Uterus (tissue), 4 donors: ENCODE measurements around the gene BCO1. TPM values are rescaled to one million over a fixed set of nuclear protein-coding genes. Genes with fewer than 3 reads are reported as not detected.
A peak's percentile ranks its signal among the peaks of the same experiment; 100 is the strongest.

Experiments
- DNase-seq, 2 donors: peaks; one replicate each; pipeline ENCODE4 v3.0.0-alpha.2; 2019 to 2020
- H3K27ac ChIP-seq, 2 donors: fragments of 200-600 bp; sonication (generic); 1 replicate in 1 of 2; 2 replicates in 1 of 2; pipeline ENCODE4 v1.5.1; 2016 to 2018
- H3K27me3 ChIP-seq, 2 donors: fragments of 200-600 bp; sonication (generic); one replicate each; pipeline ENCODE4 v1.5.1; 2018 to 2019; ENCODE audit warnings: control low read depth in 1 of 2
- H3K36me3 ChIP-seq, 2 donors: fragments of 200-600 bp; sonication (generic); one replicate each; pipeline ENCODE4 v1.5.1; 2019; ENCODE audit warnings: control low read depth in 1 of 2
- H3K4me1 ChIP-seq, 2 donors: fragments of 200-600 bp; sonication (generic); one replicate each; pipeline ENCODE4 v1.5.1; 2018 to 2019; ENCODE audit warnings: control low read depth in 1 of 2
- H3K4me3 ChIP-seq, 2 donors: fragments of 200-600 bp; sonication (generic); 1 replicate in 1 of 2; 2 replicates in 1 of 2; pipeline ENCODE4 v1.5.1; 2018 to 2019; ENCODE audit warnings: mild to moderate bottlenecking in 1 of 2
- H3K9me3 ChIP-seq, 2 donors: fragments of 200-600 bp; sonication (generic); one replicate each; pipeline ENCODE4 v1.5.1; 2019; ENCODE audit warnings: control low read depth in 1 of 2
- CTCF ChIP-seq, 4 experiments: fragments of 200-600 bp in 2 of 4; fragments of 450-650 bp in 2 of 4; sonication (generic) in 2 of 4; IDR thresholded peaks; one replicate each; pipeline ENCODE4 v1.5.1; 2016 to 2019; ENCODE audit warnings: antibody characterized with exemption in 4 of 4, mild to moderate bottlenecking in 2 of 4, moderate library complexity in 1 of 4
- POLR2A ChIP-seq, 2 donors: fragments of 450-650 bp; IDR thresholded peaks; one replicate each; pipeline ENCODE4 v1.6.1; 2016; ENCODE audit warnings: antibody characterized with exemption in 2 of 2, mild to moderate bottlenecking in 1 of 2, moderate library complexity in 1 of 2
- intact Hi-C: fragments of 100-400 bp; cut with DNase I; formaldehyde crosslinking; loops from one replicate; pipeline ENCODE4 v1.15.1; 2023; ENCODE audit warnings: low total_unique reads
- total RNA-seq, 4 donors: library from RNA; depleted of rRNA in 3 of 4; stranded (reverse); fragments of >200 nt in 3 of 4; gene quantifications; one replicate each; pipeline versions ENCODE4 v1.1.0 to v1.2.4, GENCODE V29; 2014 to 2023
- donor health status: DM: yes; HTN: yes; CAD: no.

BCO1 gene
- total RNA-seq, 4 donors from 2014 or later: 0.27 to 2.6 (median 0.97) TPM; not detected in 1

GRCh38 chr16:81265052-81265451, 26.6 kb downstream of the BCO1 start:
- TF ChIP-seq CTCF (IDR thresholded peaks at IDR 0.05) (no peak), POLR2A (IDR thresholded peaks at IDR 0.05) (no peak)
- no peak overlapping the region for H3K27ac ChIP-seq
- H3K27me3 ChIP-seq: no peaks in the 10 kb centered on the region
- H3K9me3 ChIP-seq: no peaks in the 10 kb centered on the region
- H3K4me1 ChIP-seq: peaks cover 0 to 8% of the 10 kb centered on the region in 2 donors
- H3K4me3 ChIP-seq: no peak overlapping the region
- intact Hi-C loops: no loop called here
- DNase-seq: no peak
- H3K36me3 ChIP-seq: no peaks in the 10 kb centered on the region

- H3K36me3 ChIP-seq: no peaks in the 10 kb centered on the region
- peak overlapping the region in 1 of 2 donors; percentile 62 for H3K27ac ChIP-seq
- H3K4me3 ChIP-seq: no peak overlapping the region
- H3K4me1 ChIP-seq: peaks cover 0 to 8% of the 10 kb centered on the region in 2 donors
- intact Hi-C loops: no loop called here
- H3K9me3 ChIP-seq: no peaks in the 10 kb centered on the region
- TF ChIP-seq CTCF (IDR thresholded peaks at IDR 0.05) (no peak), POLR2A (IDR thresholded peaks at IDR 0.05) (no peak)
- DNase-seq: peak; percentile 82 to 84
- H3K27me3 ChIP-seq: no peaks in the 10 kb centered on the region
Measured at GRCh38 chr16:81265658-81266451, 27.4 kb downstream of the BCO1 start.

- TF ChIP-seq POLR2A (IDR thresholded peaks at IDR 0.05): no peak
- H3K4me3 ChIP-seq: no peak overlapping the region
- intact Hi-C loops: no loop called here
- peak overlapping the region in 1 of 2 donors; percentile 62 for H3K27ac ChIP-seq
- no peak for DNase-seq
- H3K36me3 ChIP-seq: no peaks in the 10 kb centered on the region
- no peaks in the 10 kb centered on the region for H3K27me3 ChIP-seq
- H3K9me3 ChIP-seq: no peaks in the 10 kb centered on the region
- H3K4me1 ChIP-seq: peaks cover 0 to 8% of the 10 kb centered on the region in 2 donors
Measured at GRCh38 chr16:81266680-81267095, 28.2 kb downstream of the BCO1 start.

GRCh38 chr16:81268509-81268908, 30.0 kb downstream of the BCO1 start:
- Histone ChIP-seq H3K27ac (no peak overlapping the region), H3K36me3 (no peaks in the 10 kb centered on the region), H3K4me1 (peaks cover 0 to 8% of the 10 kb centered on the region in 2 donors), H3K9me3 (no peaks in the 10 kb centered on the region), H3K4me3 (no peak overlapping the region), H3K27me3 (no peaks in the 10 kb centered on the region)
- intact Hi-C loops: no loop called here
- TF ChIP-seq CTCF (IDR thresholded peaks at IDR 0.05) (no peak), POLR2A (IDR thresholded peaks at IDR 0.05) (no peak)
- no peak for DNase-seq

- intact Hi-C loops: no loop called here
- Histone ChIP-seq H3K4me3 (no peak overlapping the region), H3K27ac (peak overlapping the region in 1 of 2 donors; percentile 34)
Measured at GRCh38 chr16:81273223-81273950, 34.9 kb downstream of the BCO1 start.

More at GRCh38 chr16:81273223-81273950, 34.9 kb downstream of the BCO1 start:
- Histone ChIP-seq H3K36me3 (no peaks in the 10 kb centered on the region), H3K27me3 (no peaks in the 10 kb centered on the region), H3K9me3 (no peaks in the 10 kb centered on the region), H3K4me1 (no peaks in the 10 kb centered on the region)
- no peak for DNase-seq
- TF ChIP-seq CTCF (IDR thresholded peaks at IDR 0.05): no peak
- TF ChIP-seq POLR2A (IDR thresholded peaks at IDR 0.05): no peak
